Measurements from ENCODE around the gene KDM4C. TPM values are rescaled to one million over a fixed set of nuclear protein-coding genes. Genes with fewer than 3 reads are reported as not detected.

KDM4C gene
- total RNA-seq, 1 experiment from 2014 or later: 7.1 TPM

GRCh38 chr9:7055171-7055903 lies 297.6 kb downstream of the KDM4C start:
- ChIA-PET CTCF (no interaction called here), POLR2A (no interaction called here)
- no peaks in the 10 kb centered on the region for H3K36me3 ChIP-seq (ENCODE audit: control insufficient read depth, insufficient read depth, low read length)
- intact Hi-C loops (cut with micrococcal nuclease; ENCODE audit: unreplicated experiment) (no loop called here), in situ Hi-C loops (cut with HindIII; ENCODE audit: low pct_unique_long_range_greater_than_20kb, low sequenced_read_pairs) (no loop called here)
- H3K4me3 ChIP-seq (ENCODE audit: low read depth in 2 of 2, low read length in 2 of 2): no peak overlapping the region
- TF ChIP-seq SIN3A (IDR thresholded peaks at IDR 0.05; ENCODE audit: borderline replicate concordance, insufficient read depth, low read depth, low read length): no peak
- TF ChIP-seq TCF7L2 (IDR thresholded peaks at IDR 0.05; ENCODE audit: low read depth, low read length): no peak
- no peak for TF ChIP-seq REST (IDR thresholded peaks at IDR 0.05; ENCODE audit: insufficient read depth in 1 of 2, low read depth in 2 of 2, low read length in 1 of 2)
- TF ChIP-seq, protein P1, sequence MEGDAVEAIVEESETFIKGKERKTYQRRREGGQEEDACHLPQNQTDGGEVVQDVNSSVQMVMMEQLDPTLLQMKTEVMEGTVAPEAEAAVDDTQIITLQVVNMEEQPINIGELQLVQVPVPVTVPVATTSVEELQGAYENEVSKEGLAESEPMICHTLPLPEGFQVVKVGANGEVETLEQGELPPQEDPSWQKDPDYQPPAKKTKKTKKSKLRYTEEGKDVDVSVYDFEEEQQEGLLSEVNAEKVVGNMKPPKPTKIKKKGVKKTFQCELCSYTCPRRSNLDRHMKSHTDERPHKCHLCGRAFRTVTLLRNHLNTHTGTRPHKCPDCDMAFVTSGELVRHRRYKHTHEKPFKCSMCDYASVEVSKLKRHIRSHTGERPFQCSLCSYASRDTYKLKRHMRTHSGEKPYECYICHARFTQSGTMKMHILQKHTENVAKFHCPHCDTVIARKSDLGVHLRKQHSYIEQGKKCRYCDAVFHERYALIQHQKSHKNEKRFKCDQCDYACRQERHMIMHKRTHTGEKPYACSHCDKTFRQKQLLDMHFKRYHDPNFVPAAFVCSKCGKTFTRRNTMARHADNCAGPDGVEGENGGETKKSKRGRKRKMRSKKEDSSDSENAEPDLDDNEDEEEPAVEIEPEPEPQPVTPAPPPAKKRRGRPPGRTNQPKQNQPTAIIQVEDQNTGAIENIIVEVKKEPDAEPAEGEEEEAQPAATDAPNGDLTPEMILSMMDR (IDR thresholded peaks at IDR 0.05): no peak
- no peak for TF ChIP-seq POLR2AphosphoS5 (IDR thresholded peaks at IDR 0.05; ENCODE audit: low read depth, low read length)
- H3K27me3 ChIP-seq (ENCODE audit: control insufficient read depth, insufficient read depth, low read length): no peaks in the 10 kb centered on the region
- ATAC-seq (no peak), DNase-seq (ENCODE audit: low read depth, low spot score) (no peak)
- H3K27ac ChIP-seq (ENCODE audit: low read length): no peak overlapping the region
- H3K9me3 ChIP-seq (ENCODE audit: control insufficient read depth, insufficient read depth, low read depth, low read length): no peaks in the 10 kb centered on the region
- BruUV-seq (replicated peaks): no TSS peak
- H3K4me1 ChIP-seq (ENCODE audit: control insufficient read depth, insufficient read depth, low read length): no peaks in the 10 kb centered on the region

DNA sequence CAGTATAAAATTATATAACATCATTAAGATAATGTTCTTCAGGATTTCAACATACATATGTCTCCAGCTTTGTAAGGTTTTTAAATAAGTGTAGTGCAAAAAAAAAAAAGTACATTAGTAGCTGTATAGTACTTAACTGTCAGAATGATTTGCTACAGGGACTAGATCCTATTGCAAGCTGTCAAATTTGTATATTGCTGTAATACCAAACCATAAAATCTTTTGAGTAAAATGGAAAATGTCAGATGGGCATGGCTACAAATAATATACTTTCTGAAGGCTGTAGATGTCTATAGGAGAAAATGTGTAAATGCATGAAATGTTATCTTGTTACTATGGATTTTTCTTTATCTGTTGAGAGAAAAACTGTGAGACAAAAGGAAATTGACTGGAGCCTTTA lies 298.5 kb downstream of the KDM4C start:
- H3K27me3 ChIP-seq (ENCODE audit: control insufficient read depth, insufficient read depth, low read length): no peaks in the 10 kb centered on the region
- POLR2A ChIA-PET: no interaction called here
- H3K27ac ChIP-seq (ENCODE audit: low read length): no peak overlapping the region
- H3K4me3 ChIP-seq (ENCODE audit: low read depth in 2 of 2, low read length in 2 of 2): no peak overlapping the region
- no peaks in the 10 kb centered on the region for H3K36me3 ChIP-seq (ENCODE audit: control insufficient read depth, insufficient read depth, low read length)
- no peak for DNase-seq (ENCODE audit: low read depth, low spot score)
- no peak for ATAC-seq
- intact Hi-C loops (cut with micrococcal nuclease; ENCODE audit: unreplicated experiment) (no loop called here), in situ Hi-C loops (cut with HindIII; ENCODE audit: low pct_unique_long_range_greater_than_20kb, low sequenced_read_pairs) (no loop called here)
- CTCF ChIA-PET: no interaction called here
- TF ChIP-seq REST (IDR thresholded peaks at IDR 0.05; ENCODE audit: insufficient read depth in 1 of 2, low read depth in 2 of 2, low read length in 1 of 2) (no peak), POLR2AphosphoS5 (IDR thresholded peaks at IDR 0.05; ENCODE audit: low read depth, low read length) (no peak), SIN3A (IDR thresholded peaks at IDR 0.05; ENCODE audit: borderline replicate concordance, insufficient read depth, low read depth, low read length) (no peak), TCF7L2 (IDR thresholded peaks at IDR 0.05; ENCODE audit: low read depth, low read length) (no peak)
- TF ChIP-seq, protein P1 (IDR thresholded peaks at IDR 0.05): no peak
- H3K4me1 ChIP-seq (ENCODE audit: control insufficient read depth, insufficient read depth, low read length): no peaks in the 10 kb centered on the region
- H3K9me3 ChIP-seq (ENCODE audit: control insufficient read depth, insufficient read depth, low read depth, low read length): no peaks in the 10 kb centered on the region
- BruUV-seq (replicated peaks): no TSS peak
